Body of pancreas (tissue), 4 donors: ENCODE data around the gene KIAA1217. TPM values are rescaled to one million over a fixed set of nuclear protein-coding genes. Genes with fewer than 3 reads are reported as not detected.

Experiments used
- ATAC-seq: fragments of 150-250 bp; one replicate; pipeline ENCODE4 v1.9.1; 2016
- DNase-seq, 4 donors: peaks; one replicate each; pipeline ENCODE4 v3.0.0-alpha.2; 2019
- H3K27ac ChIP-seq, 4 donors: fragments of 200-600 bp; sonication (generic); 1 replicate in 3 of 4; 2 replicates in 1 of 4; pipeline versions ENCODE4 v1.5.1 to v1.6.1; 2016 to 2019; ENCODE audit warnings: mild to moderate bottlenecking in 1 of 4, mixed read lengths in 1 of 4, moderate library complexity in 1 of 4
- H3K27me3 ChIP-seq, 2 donors: fragments of 200-600 bp; sonication (generic); one replicate each; pipeline ENCODE4 v1.6.0; 2016; ENCODE audit warnings: mild to moderate bottlenecking in 1 of 2
- H3K36me3 ChIP-seq, 2 donors: fragments of 200-600 bp; sonication (generic); replicated peaks in 1 of 2; 2 replicates each; pipeline ENCODE4 v1.5.1; 2016; ENCODE audit warnings: low read depth in 2 of 2; ENCODE audit not compliant: insufficient read depth in 1 of 2
- H3K4me1 ChIP-seq: fragments of 200-600 bp; sonication (generic); one replicate; pipeline ENCODE4 v1.6.0; 2016
- H3K4me3 ChIP-seq, 2 donors: fragments of 200-600 bp; sonication (generic); 1 replicate in 1 of 2; 2 replicates in 1 of 2; pipeline ENCODE4 v1.5.1; 2016 to 2019
- H3K9me3 ChIP-seq, 3 donors: fragments of 200-600 bp; sonication (generic); 1 replicate in 2 of 3; 2 replicates in 1 of 3; pipeline ENCODE4 v1.5.1; 2016
- CTCF ChIP-seq, 7 experiments: fragments of 450-650 bp in 4 of 7; fragments of 200-600 bp in 3 of 7; sonication (generic) in 3 of 7; IDR thresholded peaks; one replicate each; pipeline ENCODE4 v1.5.1; 2016 to 2019; ENCODE audit warnings: antibody characterized with exemption in 7 of 7
- POLR2A ChIP-seq, 3 donors: fragments of 450-650 bp; IDR thresholded peaks; one replicate each; pipeline ENCODE4 v1.6.1; 2016; ENCODE audit warnings: antibody characterized with exemption in 3 of 3, mild to moderate bottlenecking in 2 of 3
- WGBS, 2 donors: methylation state at CpG; one replicate each; pipeline ENCODE4 v1.1.5; 2017; 5-methylcytosine and 5-hydroxymethylcytosine counted together
- intact Hi-C: fragments of 100-400 bp; cut with DNase I; formaldehyde crosslinking; loops from one replicate; pipeline ENCODE4 v1.15.1; 2023
- total RNA-seq, 2 donors: library from RNA; depleted of rRNA; stranded (reverse); fragments of >200 nt; gene quantifications; one replicate each; pipeline ENCODE4 v1.1.0, GENCODE V29; 2016

Gene KIAA1217
- total RNA-seq, 2 donors from 2014 or later: 25.9 to 36.9 TPM

DNA sequence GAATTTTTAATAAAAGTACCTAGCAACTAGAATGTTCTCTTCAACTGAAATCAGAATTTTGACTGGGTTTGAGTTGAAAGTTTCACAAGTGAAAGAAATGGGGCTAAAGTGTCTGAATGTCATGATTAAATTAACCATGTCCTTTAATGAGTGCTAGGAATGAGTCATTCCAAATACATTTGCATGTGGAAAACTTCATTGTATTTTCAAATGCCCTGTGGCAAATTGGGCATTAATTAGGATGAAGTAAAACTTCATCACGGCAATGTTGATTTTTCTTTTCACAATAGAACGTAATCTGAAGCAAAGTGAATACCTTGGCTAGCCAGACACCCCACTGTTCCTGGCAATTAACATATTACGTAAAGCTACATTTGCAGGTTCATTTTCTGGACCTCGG lies 166.6 kb downstream of the KIAA1217 start:
- H3K27ac ChIP-seq: no peak overlapping the region

GRCh38 chr10:24376731-24377130 lies 167.8 kb downstream of the KIAA1217 start:
- no peak for ATAC-seq
- DNase-seq: no peak

More for the DNA sequence above, 166.6 kb downstream of the KIAA1217 start:
- Histone ChIP-seq H3K27me3 (no peaks in the 10 kb centered on the region), H3K9me3 (no peaks in the 10 kb centered on the region), H3K36me3 (no peaks in the 10 kb centered on the region), H3K4me3 (no peak overlapping the region), H3K4me1 (peaks cover 13% of the 10 kb centered on the region)
- ATAC-seq (no peak), DNase-seq (no peak)
- WGBS, 2 donors: 90 to 96% methylated on average over 4 of the region's 4 CpGs
- TF ChIP-seq POLR2A (IDR thresholded peaks at IDR 0.05) (no peak), CTCF (IDR thresholded peaks at IDR 0.05) (no peak)
- intact Hi-C loops: no loop called here

GRCh38 chr10:24378126-24378920 lies 169.4 kb downstream of the KIAA1217 start:
- Histone ChIP-seq H3K4me3 (no peak overlapping the region), H3K36me3 (no peaks in the 10 kb centered on the region), H3K27me3 (no peaks in the 10 kb centered on the region), H3K4me1 (peaks cover 9% of the 10 kb centered on the region), H3K27ac (no peak overlapping the region), H3K9me3 (no peaks in the 10 kb centered on the region)
- ATAC-seq: no peak
- WGBS, 2 donors: 73 to 84% methylated on average over 6 of the region's 6 CpGs
- TF ChIP-seq POLR2A (IDR thresholded peaks at IDR 0.05): no peak
- DNase-seq: no peak
- intact Hi-C loops: no loop called here

More at GRCh38 chr10:24376731-24377130, 167.8 kb downstream of the KIAA1217 start:
- Histone ChIP-seq H3K4me1 (peaks cover 4% of the 10 kb centered on the region), H3K27me3 (no peaks in the 10 kb centered on the region), H3K4me3 (no peak overlapping the region), H3K9me3 (no peaks in the 10 kb centered on the region), H3K36me3 (no peaks in the 10 kb centered on the region), H3K27ac (no peak overlapping the region)
- intact Hi-C loops: no loop called here
- TF ChIP-seq CTCF (IDR thresholded peaks at IDR 0.05): no peak
- WGBS, 2 donors: 93 to 97% methylated on average over 4 of the region's 4 CpGs

DNA sequence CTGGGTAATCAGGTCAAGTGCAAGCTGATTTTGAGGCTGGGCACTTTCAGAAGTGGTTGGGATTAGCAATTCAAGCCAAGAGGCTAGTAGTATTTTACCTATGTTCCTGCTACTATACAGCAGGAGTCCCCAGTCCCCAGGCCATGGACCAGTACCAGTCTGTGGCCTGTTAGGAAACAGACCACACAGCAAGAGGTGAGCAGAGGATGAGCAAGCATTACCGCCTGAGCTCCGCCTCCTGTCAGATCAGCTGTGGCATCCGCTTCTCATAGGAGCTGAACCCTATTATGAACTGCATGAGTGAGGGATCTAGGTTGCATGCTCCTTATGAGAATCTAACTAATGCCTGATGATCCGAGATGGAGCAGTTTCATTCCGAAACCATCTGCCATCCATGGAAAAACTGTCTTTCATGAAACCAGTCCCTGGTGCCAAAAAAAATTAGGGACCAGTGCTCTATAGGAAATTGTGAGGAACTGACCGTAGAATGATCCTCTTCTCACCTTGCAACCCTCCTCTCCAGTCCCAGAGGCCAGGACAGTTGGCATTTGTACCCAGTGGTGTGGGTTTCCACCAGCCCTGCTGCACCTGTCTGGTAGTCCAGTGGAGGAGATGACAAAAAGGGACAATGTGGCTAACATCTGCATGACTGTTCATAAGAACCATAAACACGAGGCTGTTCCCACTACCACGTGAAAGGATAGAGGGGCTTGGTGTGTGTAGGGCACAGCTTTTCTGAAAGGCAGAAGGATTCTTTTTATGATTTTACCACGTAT lies 172.5 kb downstream of the KIAA1217 start:
- intact Hi-C loops: no loop called here
- Histone ChIP-seq H3K36me3 (no peaks in the 10 kb centered on the region), H3K27me3 (no peaks in the 10 kb centered on the region), H3K4me1 (peaks cover 24% of the 10 kb centered on the region), H3K4me3 (no peak overlapping the region), H3K27ac (peak overlapping the region in 1 of 4 donors; percentile 7), H3K9me3 (no peaks in the 10 kb centered on the region)
- no peak for DNase-seq
- no peak for TF ChIP-seq CTCF (IDR thresholded peaks at IDR 0.05)
- TF ChIP-seq POLR2A (IDR thresholded peaks at IDR 0.05): no peak
- WGBS, 2 donors: 88 to 91% methylated on average over 9 of the region's 9 CpGs
- no peak for ATAC-seq

DNA sequence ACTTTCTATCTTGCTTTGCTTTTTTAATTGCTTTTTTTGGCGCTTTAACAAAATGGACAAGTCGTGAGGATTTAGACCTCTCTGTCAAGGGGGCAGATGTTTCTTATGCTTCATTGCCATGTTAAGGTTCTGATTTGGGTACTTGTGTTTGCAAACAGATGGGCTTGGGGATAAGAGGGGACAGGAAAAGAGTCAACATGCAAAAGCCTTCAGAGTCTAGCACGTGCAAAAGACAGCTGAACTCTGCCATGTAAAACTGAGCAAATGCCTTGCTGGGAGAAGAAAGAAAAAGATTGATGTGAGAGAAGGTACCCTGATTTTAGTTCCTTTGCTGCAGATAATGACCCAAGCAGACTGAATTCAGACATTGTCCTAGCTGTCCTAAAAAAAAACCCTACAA lies 173.1 kb downstream of the KIAA1217 start:
- TF ChIP-seq POLR2A (IDR thresholded peaks at IDR 0.05): no peak
- intact Hi-C loops: no loop called here
- no peaks in the 10 kb centered on the region for H3K9me3 ChIP-seq
- no peak for ATAC-seq
- H3K4me1 ChIP-seq: peaks cover 24% of the 10 kb centered on the region
- no peaks in the 10 kb centered on the region for H3K27me3 ChIP-seq
- H3K27ac ChIP-seq: peak overlapping the region in 2 of 4 donors; percentile 94 to 96
- WGBS, 2 donors: 51 to 59% methylated on average over 3 of the region's 3 CpGs
- H3K36me3 ChIP-seq: no peaks in the 10 kb centered on the region
- H3K4me3 ChIP-seq: no peak overlapping the region
- no peak for DNase-seq
